ENCODE measurements around the gene LGR4.
"Not testable (repeated sequence)": the region's sequence is repeated elsewhere in the genome, so short reads cannot be mapped to it uniquely, and the experiment has no call there.

The LGR4 gene

GRCh38 chr11:27321340-27321739 lies 151.2 kb downstream of the LGR4 start:
- not testable (repeated sequence) for H3K36me3 Mint-ChIP-seq; ATAC-seq; DNase-seq (ENCODE audit: low spot score in 2 of 2); H3K27ac Mint-ChIP-seq; H3K9me3 Mint-ChIP-seq; H3K4me3 Mint-ChIP-seq
- H3K4me1 Mint-ChIP-seq = peaks cover 31% of the 10 kb centered on the region

GRCh38 chr11:27319072-27319471 lies 153.5 kb downstream of the LGR4 start:
- Mint-ChIP-seq H3K9me3 (no peaks in the 10 kb centered on the region), H3K27ac (no peak overlapping the region), H3K4me3 (no peak overlapping the region), H3K4me1 (peaks cover 26% of the 10 kb centered on the region), H3K36me3 (no peaks in the 10 kb centered on the region)
- no peak for DNase-seq (ENCODE audit: low spot score in 2 of 2)
- peak; percentile 100 for ATAC-seq

DNA sequence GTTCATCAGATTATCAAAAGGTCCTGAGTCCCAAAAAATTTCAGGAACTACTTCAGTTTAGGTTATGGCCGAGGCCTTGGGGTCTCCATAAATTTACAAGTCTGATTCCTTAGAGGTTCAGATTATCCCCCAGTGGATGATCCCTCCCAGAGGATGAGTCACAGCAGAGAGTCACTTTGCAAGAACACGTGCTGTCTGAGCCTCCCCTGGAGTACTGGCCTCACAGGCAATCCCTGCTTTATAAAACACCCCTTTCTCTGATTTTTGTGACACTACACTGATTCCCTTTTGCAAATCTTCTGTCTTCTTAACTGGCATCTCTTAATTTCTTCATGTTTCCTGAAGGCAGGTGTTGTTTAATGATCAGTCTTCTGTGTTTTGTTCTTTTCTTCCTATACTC lies 154.8 kb downstream of the LGR4 start:
- no peak for ATAC-seq
- Mint-ChIP-seq H3K4me3 (no peak overlapping the region), H3K27ac (peak overlapping the region; percentile 1), H3K9me3 (no peaks in the 10 kb centered on the region), H3K4me1 (peaks cover 18% of the 10 kb centered on the region), H3K36me3 (no peaks in the 10 kb centered on the region)
- DNase-seq (ENCODE audit: low spot score in 2 of 2) = no peak

Measured in stimulated activated effector memory CD8-positive, alpha-beta T cell treated with anti-CD3 and anti-CD28 coated beads, Interleukin-12 subunit alpha, Interleukin-12 subunit beta, amount 100 ng/mL, for 72 hours (primary cell).